ENCODE results near the gene COL5A3.
"Not testable (repeated sequence)": the region's sequence is repeated elsewhere in the genome, so short reads cannot be mapped to it uniquely, and the experiment has no call there.

Gene COL5A3

GRCh38 chr19:9971166-9971897 is 39.0 kb downstream of the COL5A3 start:
- no peak for DNase-seq (ENCODE audit: low read depth in 2 of 2)

DNA sequence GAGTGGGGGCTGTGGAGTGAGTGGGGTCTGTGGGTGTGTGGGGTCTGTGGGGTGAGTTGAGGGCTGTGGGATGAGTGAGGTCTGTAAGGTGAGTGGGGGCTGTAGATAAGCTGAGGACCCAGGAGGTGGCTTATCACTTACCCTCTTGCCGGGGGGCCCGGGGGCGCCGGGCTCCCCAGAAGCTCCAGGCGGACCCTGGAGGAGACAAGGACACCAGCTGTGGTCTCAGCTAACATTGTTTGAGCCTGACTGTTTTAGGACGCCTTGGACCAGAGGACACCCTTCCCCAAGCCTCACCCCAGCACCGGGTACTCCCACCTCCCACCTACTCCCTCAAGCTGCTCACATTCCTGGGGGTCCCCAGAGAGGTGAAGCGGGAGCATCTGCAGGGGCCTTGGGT is 39.8 kb downstream of the COL5A3 start:
- no peak for DNase-seq (ENCODE audit: low read depth in 2 of 2)

DNA sequence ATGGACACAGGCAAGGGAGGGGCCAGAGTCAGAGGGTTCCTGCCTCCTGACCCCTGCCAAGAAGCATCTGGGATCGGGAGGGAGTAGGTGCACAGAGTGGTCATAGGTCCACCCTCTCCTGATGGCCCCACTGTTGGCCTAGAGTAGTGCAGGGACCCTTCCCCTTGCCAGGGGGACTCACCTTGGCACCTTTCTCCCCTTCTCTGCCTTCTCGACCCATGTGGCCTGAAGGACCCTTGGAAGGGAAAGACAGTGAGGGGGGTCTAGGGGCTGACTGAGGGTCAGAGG is 40.7 kb downstream of the COL5A3 start:
- no peak for DNase-seq (ENCODE audit: low read depth in 2 of 2)

DNA sequence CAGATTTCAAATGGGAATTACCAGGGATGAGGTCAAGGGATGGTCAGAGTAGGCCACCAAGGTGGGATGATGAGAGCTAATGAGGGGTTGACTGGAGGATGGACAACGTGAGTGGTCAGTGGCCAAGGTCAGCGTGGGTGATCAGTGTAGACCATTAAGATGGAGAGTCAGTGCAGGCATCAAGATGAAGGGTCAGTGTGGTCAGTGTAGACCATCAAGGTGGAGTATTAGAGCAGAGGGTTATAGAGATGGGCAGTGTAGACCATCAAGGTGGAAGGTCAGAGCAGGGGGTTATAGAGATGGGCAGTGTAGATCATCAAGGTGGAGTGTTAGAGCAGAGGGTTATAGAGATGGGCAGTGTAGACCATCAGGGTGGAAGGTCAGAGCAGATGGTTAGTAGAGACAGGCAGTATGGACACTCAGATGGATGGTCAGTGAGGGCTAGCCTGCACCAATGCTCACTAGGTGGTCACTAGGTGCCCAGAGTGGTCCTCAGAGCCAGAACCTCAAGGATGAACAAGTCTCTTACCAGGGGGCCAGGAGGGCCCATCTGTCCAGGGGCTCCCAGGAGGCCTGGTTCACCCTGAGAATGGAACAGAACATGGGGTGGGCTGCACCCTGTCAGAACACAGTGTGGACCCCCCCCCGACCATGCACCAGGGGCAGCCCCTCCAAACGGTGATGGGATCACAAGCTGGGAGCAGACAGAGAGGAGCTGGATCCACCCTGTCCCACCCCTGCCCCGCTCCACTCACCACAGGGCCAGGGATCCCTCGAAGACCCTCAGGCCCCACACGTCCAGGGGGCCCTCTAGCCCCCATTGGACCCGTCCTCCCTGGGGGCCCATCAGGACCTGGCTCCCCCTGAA is 41.2 kb downstream of the COL5A3 start:
- DNase-seq (ENCODE audit: low read depth in 2 of 2): no peak

- no peak for DNase-seq (ENCODE audit: low read depth in 2 of 2)
These were observed 43.0 kb downstream of the COL5A3 start for GRCh38 chr19:9967326-9967725.

DNA sequence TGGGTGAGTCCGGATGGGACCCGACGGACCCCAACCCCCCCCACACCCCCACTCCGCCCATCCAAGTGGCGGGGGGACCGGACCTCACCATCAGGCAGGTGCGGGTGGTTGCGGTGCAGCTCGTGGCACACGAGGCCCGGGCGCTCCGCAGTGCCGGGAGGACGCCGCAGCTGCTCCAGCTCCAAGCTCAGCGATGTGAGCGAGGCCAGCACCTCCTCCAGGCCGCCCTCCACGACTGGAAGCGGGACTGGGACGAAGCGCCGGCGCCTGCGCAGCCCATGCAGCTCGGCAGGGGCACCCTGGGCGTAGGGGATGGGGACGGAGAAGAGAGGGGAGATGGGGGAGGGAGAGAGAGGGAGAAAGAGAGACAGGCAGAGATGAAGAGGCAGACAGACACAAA is 43.9 kb downstream of the COL5A3 start:
- no peak for DNase-seq (ENCODE audit: low read depth in 2 of 2)

- no peak for DNase-seq (ENCODE audit: low read depth in 2 of 2)
These were observed 44.3 kb downstream of the COL5A3 start for GRCh38 chr19:9966024-9966423.

DNA sequence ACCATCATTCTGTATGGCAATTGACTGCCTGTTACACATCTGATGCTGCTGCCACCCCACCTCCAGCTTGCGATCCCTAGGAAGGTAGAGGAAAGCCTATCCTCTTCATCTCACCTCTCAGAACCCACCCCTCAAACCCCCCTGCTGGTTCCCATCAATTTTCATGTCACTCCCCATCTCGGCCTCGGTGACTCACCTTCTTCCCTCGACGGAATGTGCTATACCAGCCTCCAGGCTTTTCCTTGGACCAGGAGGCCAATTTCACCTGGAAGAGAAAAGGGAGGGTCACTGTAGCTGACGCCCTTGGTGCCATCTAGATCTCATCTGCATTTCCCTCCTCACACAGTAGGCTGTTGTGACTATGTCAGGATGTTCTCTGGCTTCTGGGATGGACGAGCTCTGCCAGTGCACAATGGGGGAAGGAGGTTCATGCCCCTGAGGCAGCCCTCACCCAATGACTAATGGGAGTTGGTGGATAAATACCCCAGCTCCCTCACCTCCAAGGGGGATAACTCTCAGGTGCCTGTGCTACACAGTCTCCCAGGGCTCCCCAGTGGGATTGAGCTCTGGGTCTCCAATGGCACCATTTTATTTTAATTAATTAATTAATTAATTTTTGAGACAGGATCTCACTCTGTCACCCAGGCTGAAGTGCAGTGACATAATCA is 47.5 kb downstream of the COL5A3 start:
- DNase-seq (ENCODE audit: low read depth in 2 of 2): no peak

GRCh38 chr19:9961103-9961502 is 49.2 kb downstream of the COL5A3 start:
- no peak for DNase-seq (ENCODE audit: low read depth in 2 of 2)

DNA sequence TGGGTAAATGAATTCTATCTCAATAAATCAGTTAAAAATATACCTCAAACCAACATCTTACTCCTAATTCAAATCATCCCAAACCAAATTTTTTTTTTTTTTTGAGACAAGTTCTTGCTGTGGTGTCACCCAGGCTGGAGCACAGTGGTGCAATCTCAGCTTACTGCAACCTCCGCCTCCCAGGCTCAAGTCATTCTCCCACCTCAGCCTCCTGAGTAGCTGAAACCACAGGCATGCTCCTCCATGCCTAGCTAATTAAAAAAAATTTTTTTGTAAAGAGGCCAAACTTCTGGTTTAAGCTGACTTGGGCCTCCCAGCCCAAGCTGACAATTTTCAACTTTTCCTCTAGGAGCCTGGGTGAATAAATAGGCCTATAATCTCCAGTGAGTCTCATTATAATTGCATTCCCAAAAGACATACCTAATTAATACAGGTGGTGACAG is 51.9 kb downstream of the COL5A3 start:
- DNase-seq (ENCODE audit: low read depth in 2 of 2): no peak

GRCh38 chr19:9956956-9957355 is 53.3 kb downstream of the COL5A3 start:
- DNase-seq (ENCODE audit: low read depth in 2 of 2): no peak

- DNase-seq (ENCODE audit: low read depth in 2 of 2): no peak
These were observed 56.3 kb downstream of the COL5A3 start for GRCh38 chr19:9953802-9954542.

GRCh38 chr19:9952276-9952675 is 58.0 kb downstream of the COL5A3 start:
- DNase-seq (ENCODE audit: low read depth in 2 of 2): no peak

GRCh38 chr19:9947441-9947840 is 62.9 kb downstream of the COL5A3 start:
- DNase-seq (ENCODE audit: low read depth in 2 of 2): no peak

DNA sequence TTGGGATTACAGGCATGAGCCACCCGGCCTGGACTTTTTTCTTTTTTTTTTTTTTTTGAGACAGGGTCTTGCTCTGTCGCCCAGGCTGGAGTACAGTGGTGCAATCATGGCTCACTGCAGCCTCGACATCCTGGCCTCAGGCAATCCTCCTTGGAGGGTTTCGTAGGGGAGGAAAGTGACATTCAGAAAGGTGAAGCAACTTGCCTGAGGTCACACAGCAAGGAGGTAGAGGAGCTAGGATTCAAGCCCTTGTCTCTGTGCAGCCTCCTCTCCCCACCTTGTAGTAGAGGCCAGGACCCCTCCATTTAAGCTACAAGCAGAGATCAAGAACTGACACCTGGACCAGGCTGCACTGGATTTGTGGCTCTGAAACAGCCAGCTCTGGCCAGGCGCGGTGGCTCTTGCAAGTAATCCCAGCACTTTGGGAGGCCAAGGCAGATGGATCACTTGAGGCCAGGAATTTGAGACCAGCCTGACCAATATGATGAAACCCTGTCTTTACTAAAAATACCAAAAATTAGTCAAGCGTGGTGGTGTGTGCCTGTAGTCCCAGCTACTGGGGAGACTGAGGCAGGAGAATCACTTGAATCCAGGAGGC is 63.7 kb downstream of the COL5A3 start:
- not testable (repeated sequence) for DNase-seq (ENCODE audit: low read depth in 2 of 2)

- DNase-seq (ENCODE audit: low read depth in 2 of 2): no peak
These were observed 64.9 kb downstream of the COL5A3 start for GRCh38 chr19:9945319-9945966.

GRCh38 chr19:9943744-9944143 is 66.6 kb downstream of the COL5A3 start:
- no peak for DNase-seq (ENCODE audit: low read depth in 2 of 2)

- DNase-seq (ENCODE audit: low read depth in 2 of 2): no peak
These were observed 68.6 kb downstream of the COL5A3 start for GRCh38 chr19:9941671-9942070.

DNA sequence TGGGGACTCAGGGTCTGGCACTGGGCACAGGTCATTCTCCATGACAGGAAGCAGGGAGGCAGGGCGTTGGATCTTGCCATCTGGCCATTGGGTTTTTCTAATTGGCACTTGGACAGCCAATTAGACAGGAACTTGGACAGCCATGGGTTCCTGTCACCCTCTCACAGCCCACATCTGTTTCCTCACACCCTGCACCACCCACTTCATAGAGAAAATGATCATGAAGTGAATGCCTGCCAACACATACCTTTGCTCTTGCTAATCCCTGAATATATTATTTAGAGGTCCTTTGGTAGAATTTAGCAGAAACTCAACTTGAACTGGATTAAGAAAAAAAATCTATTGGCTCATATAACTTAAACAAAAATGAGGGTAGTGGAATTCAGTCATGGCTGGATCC is 69.1 kb downstream of the COL5A3 start:
- no peak for DNase-seq (ENCODE audit: low read depth in 2 of 2)

DNA sequence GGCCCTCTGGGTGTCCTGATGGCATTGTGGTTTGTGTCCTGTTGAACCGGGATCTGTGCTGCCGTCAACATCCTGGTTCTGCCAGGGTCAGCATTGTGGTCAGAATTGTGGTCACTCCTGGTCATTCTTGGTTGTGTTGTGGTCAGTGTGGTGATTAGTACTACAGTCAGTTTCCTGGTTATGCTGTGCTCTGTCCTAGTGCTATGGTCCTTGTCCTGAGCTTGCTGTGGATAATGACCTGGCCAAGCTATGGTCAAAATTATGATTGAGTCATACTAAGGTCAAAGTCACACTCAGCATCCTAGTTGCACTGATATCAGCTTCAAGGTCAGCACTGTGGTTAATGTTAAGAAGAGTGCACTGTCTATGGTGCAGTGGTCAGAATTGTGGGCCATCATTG is 69.5 kb downstream of the COL5A3 start:
- DNase-seq (ENCODE audit: low read depth in 2 of 2): no peak

DNA sequence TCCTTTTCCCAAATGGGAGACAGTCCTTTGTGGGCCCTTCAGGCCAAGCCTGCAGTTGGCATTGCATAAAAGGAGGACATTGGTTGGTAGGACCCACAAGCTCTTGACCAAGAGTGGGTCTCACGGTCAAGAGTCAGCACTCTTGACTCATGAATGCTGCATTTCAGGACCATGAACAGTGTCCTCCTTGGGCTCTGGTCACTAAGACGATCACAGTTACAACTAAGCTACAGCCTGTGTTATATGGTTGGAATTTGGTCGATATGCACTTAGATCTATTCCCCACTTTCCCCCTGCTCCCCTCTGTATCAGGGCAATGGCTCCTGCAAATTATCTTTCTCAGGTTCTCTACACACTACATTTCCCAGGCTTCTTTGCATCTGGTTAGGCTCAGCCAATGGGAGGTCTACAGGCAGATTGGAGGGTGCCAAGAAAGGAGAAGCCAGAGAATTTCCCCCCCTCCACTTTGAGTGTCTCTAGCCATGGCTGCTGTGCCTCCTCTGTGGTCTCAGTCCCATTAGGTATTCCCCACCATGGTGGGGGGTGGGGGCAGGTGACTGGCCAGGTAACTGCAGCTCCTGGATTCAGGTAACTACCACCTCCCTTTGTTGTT is 70.9 kb downstream of the COL5A3 start:
- no peak for DNase-seq (ENCODE audit: low read depth in 2 of 2)

Measured in stimulated activated CD8-positive, alpha-beta memory T cell treated with anti-CD3 and anti-CD28 coated beads, Interleukin-2, amount 100 ng/mL, for 48 hours (primary cell).